HEK293 (cell line): ENCODE data around the gene TPRX2.

Experiments used
- KLF9 ChIP-seq: fragments of 450-650 bp; formaldehyde crosslinking; IDR thresholded peaks from 2 replicates; pipeline ENCODE4 v1.5.1; 2016; ENCODE audit warnings: missing biosample characterization, missing genetic modification characterization, low read depth
- MZF1 ChIP-seq: fragments of 450-650 bp; formaldehyde crosslinking; IDR thresholded peaks from 2 replicates; pipeline ENCODE4 v1.5.1; 2017; ENCODE audit warnings: missing biosample characterization, missing genetic modification characterization, borderline replicate concordance
- PBX3 ChIP-seq: sonication (generic); formaldehyde crosslinking; IDR thresholded peaks from 2 replicates; pipeline ENCODE4 v1.8.1; 2022; ENCODE audit warnings: mild to moderate bottlenecking, moderate library complexity, missing genetic modification reagents

GRCh38 chr19:47890865-47891621 lies 32.0 kb downstream of the TPRX2 start:
- TF ChIP-seq PBX3 (CRISPR knock-in tag) (no peak), KLF9 (tag by site-specific recombination) (no peak), MZF1 (tag by site-specific recombination) (no peak)
